K562 (cell line): ENCODE measurements around the gene PIH1D1. TPM values are rescaled to one million over a fixed set of nuclear protein-coding genes. Genes with fewer than 3 reads are reported as not detected.

Experiments used
- BRD9 ChIP-seq: fragments of 450-650 bp; IDR thresholded peaks from 2 replicates; pipeline ENCODE4 v1.6.1; 2018; ENCODE audit warnings: low read depth; ENCODE audit not compliant: partially characterized antibody
- CREM ChIP-seq: IDR thresholded peaks from 2 replicates; pipeline ENCODE4 v1.6.1; 2014; ENCODE audit warnings: antibody characterized with exemption, low read depth
- FOXA3 ChIP-seq, 2 experiments: fragments of 450-650 bp in 1 of 2; sonication (generic) in 1 of 2; formaldehyde crosslinking; IDR thresholded peaks in 1 of 2; conservative IDR thresholded peaks in 1 of 2; 2 replicates each; pipeline versions ENCODE4 v1.4.0 to v1.8.0; 2020 to 2022; ENCODE audit warnings: mild to moderate bottlenecking in 2 of 2, missing genetic modification reagents in 1 of 2
- FUS ChIP-seq: fragments of 200-400 bp; formaldehyde crosslinking; optimal IDR thresholded peaks from 2 replicates; pipeline ENCODE3; 2017; ENCODE audit warnings: low read depth, low read length
- HNRNPL ChIP-seq: fragments of 200-400 bp; formaldehyde crosslinking; IDR thresholded peaks from 2 replicates; pipeline ENCODE4 v1.6.1; 2017; ENCODE audit warnings: low read depth, mild to moderate bottlenecking, low read length
- KDM1A ChIP-seq, 2 experiments: fragments of 450-650 bp; IDR thresholded peaks; 2 replicates each; pipeline ENCODE4 v1.6.1; 2016; ENCODE audit warnings: mild to moderate bottlenecking in 2 of 2
- NBN ChIP-seq: fragments of 450-650 bp; IDR thresholded peaks from 2 replicates; pipeline ENCODE4 v1.6.1; 2016; ENCODE audit warnings: low read depth, mild to moderate bottlenecking
- PTBP1 ChIP-seq: fragments of 200-400 bp; formaldehyde crosslinking; IDR thresholded peaks from 2 replicates; pipeline ENCODE4 v1.6.1; 2017; ENCODE audit warnings: low read depth, low read length
- RAD21 ChIP-seq, 2 experiments: fragments of 250-450 bp in 1 of 2; fragments of 450-650 bp in 1 of 2; sonication (Bioruptor Pico) in 1 of 2; formaldehyde crosslinking in 1 of 2; IDR thresholded peaks in 1 of 2; conservative IDR thresholded peaks in 1 of 2; 2 replicates each; pipeline versions ENCODE4 v1.4.0 to v1.8.0; 2020 to 2022; ENCODE audit warnings: mild to moderate bottlenecking in 2 of 2, moderate library complexity in 1 of 2
- RBM25 ChIP-seq: fragments of 200-400 bp; formaldehyde crosslinking; IDR thresholded peaks from 2 replicates; pipeline ENCODE4 v1.6.1; 2018; ENCODE audit warnings: low read length, low read depth, moderate library complexity; ENCODE audit not compliant: severe bottlenecking
- SMARCA5 ChIP-seq: fragments of 450-650 bp; IDR thresholded peaks from 2 replicates; pipeline ENCODE4 v1.6.1; 2016
- polyA plus RNA-seq, 8 experiments: library from polyadenylated mRNA; depleted of rRNA in 4 of 8; stranded (reverse) in 5 of 8; unstranded in 3 of 8; fragments of >200 nt; fragmentation: Nextera tagmentation in 2 of 8; fragmentation: Illumina TruSeq in 1 of 8; extraction: Ambion mirVana in 2 of 8; extraction: Trizol in 1 of 8; gene quantifications; 2 replicates each; pipeline versions ENCODE4 v1.2.1 to v1.2.3, GENCODE V29; 2011 to 2014; ENCODE audit warnings: inconsistent platforms in 1 of 8, missing spikeins in 1 of 8
- total RNA-seq, 7 experiments: library from RNA; depleted of rRNA in 6 of 7; stranded (reverse); fragments of >200 nt in 6 of 7; fragmentation: Illumina TruSeq in 2 of 7; extraction: Trizol in 2 of 7; gene quantifications; 2 replicates each; pipeline versions ENCODE4 v1.2.1 to v1.2.3, GENCODE V29; 2011 to 2021; ENCODE audit warnings: low replicate concordance in 1 of 7
- TF ChIP-seq, protein P1 (sequence below), 2 experiments: fragments of 450-650 bp; formaldehyde crosslinking in 1 of 2; IDR thresholded peaks; 2 replicates each; pipeline versions ENCODE4 v1.4.0 to v1.6.1; 2014 to 2020; ENCODE audit warnings: mild to moderate bottlenecking in 2 of 2, borderline replicate concordance in 1 of 2, low read depth in 1 of 2
- TF ChIP-seq, protein P2 (sequence below), 3 experiments: IDR thresholded peaks in 2 of 3; conservative IDR thresholded peaks in 1 of 3; 2 replicates each; pipeline ENCODE4 v1.5.1; 2011 to 2012; ENCODE audit warnings: low read length in 3 of 3, mild to moderate bottlenecking in 3 of 3, control low read depth in 2 of 3, improper control_type of control experiment in 1 of 3, inconsistent platforms in 1 of 3, low read depth in 1 of 3, mixed read lengths in 1 of 3, moderate library complexity in 1 of 3; ENCODE audit not compliant: insufficient read depth in 2 of 3

Gene PIH1D1
- total and polyA plus RNA-seq, 9 of the 15 experiments (the other 6 are each of a cell fraction or from before 2014, with no cell fraction given): 26.5 to 224 (median 137) TPM

- TF ChIP-seq, protein P1, sequence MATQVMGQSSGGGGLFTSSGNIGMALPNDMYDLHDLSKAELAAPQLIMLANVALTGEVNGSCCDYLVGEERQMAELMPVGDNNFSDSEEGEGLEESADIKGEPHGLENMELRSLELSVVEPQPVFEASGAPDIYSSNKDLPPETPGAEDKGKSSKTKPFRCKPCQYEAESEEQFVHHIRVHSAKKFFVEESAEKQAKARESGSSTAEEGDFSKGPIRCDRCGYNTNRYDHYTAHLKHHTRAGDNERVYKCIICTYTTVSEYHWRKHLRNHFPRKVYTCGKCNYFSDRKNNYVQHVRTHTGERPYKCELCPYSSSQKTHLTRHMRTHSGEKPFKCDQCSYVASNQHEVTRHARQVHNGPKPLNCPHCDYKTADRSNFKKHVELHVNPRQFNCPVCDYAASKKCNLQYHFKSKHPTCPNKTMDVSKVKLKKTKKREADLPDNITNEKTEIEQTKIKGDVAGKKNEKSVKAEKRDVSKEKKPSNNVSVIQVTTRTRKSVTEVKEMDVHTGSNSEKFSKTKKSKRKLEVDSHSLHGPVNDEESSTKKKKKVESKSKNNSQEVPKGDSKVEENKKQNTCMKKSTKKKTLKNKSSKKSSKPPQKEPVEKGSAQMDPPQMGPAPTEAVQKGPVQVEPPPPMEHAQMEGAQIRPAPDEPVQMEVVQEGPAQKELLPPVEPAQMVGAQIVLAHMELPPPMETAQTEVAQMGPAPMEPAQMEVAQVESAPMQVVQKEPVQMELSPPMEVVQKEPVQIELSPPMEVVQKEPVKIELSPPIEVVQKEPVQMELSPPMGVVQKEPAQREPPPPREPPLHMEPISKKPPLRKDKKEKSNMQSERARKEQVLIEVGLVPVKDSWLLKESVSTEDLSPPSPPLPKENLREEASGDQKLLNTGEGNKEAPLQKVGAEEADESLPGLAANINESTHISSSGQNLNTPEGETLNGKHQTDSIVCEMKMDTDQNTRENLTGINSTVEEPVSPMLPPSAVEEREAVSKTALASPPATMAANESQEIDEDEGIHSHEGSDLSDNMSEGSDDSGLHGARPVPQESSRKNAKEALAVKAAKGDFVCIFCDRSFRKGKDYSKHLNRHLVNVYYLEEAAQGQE (IDR thresholded peaks at IDR 0.05; ENCODE audit: borderline replicate concordance): peak; percentile 36; the same call in 1 of the 2 replicates
- TF ChIP-seq, protein P1 (CRISPR knock-in tag; IDR thresholded peaks at IDR 0.05; ENCODE audit: low read depth): no peak
- TF ChIP-seq PTBP1 (0 out of 2 replicates have a peak, but pooled peaks have one; percentile 61), CREM (0 out of 2 replicates have a peak, but pooled peaks have one; percentile 15), SMARCA5 (peak; percentile 80), RAD21 (CRISPR knock-in tag; conservative IDR thresholded peaks at IDR 0.05 in 1 of 2, IDR thresholded peaks at IDR 0.05 in 1 of 2) (peak in 1 of 2 experiments; percentile 66; a peak in 2 of 4 replicates), FOXA3 (CRISPR knock-in tag; conservative IDR thresholded peaks at IDR 0.05 in 1 of 2, IDR thresholded peaks at IDR 0.05 in 1 of 2) (peak in 1 of 2 experiments; percentile 37; a peak in 1 of 4 replicates), HNRNPL (no peak), RBM25 (peak; percentile 94), KDM1A (IDR thresholded peaks at IDR 0.05) (peak in 1 of 2 experiments; percentile 21; a peak in 1 of 4 replicates), NBN (no peak), FUS (no peak), BRD9 (no peak)
- TF ChIP-seq, protein P2, sequence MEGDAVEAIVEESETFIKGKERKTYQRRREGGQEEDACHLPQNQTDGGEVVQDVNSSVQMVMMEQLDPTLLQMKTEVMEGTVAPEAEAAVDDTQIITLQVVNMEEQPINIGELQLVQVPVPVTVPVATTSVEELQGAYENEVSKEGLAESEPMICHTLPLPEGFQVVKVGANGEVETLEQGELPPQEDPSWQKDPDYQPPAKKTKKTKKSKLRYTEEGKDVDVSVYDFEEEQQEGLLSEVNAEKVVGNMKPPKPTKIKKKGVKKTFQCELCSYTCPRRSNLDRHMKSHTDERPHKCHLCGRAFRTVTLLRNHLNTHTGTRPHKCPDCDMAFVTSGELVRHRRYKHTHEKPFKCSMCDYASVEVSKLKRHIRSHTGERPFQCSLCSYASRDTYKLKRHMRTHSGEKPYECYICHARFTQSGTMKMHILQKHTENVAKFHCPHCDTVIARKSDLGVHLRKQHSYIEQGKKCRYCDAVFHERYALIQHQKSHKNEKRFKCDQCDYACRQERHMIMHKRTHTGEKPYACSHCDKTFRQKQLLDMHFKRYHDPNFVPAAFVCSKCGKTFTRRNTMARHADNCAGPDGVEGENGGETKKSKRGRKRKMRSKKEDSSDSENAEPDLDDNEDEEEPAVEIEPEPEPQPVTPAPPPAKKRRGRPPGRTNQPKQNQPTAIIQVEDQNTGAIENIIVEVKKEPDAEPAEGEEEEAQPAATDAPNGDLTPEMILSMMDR (IDR thresholded peaks at IDR 0.05 in 2 of 3, conservative IDR thresholded peaks at IDR 0.05 in 1 of 3; ENCODE audit: insufficient read depth in 2 of 3, low read depth in 1 of 3, low read length in 3 of 3): peak; percentile 60 to 69 (median 61)
Measured at GRCh38 chr19:49469828-49470614, 18.4 kb upstream of the PIH1D1 start (continued).
